HG03520 (cell line): ENCODE results near the gene SVBP.
"Not testable (repeated sequence)": the region's sequence is repeated elsewhere in the genome, so short reads cannot be mapped to it uniquely, and the experiment has no call there.

Experiments used
- ATAC-seq: cut with Tn5 transposase; IDR thresholded peaks from one replicate; pipeline ENCODE4 v1.9.1; 2021; ENCODE audit warnings: mild to moderate bottlenecking, moderate library complexity; ENCODE audit not compliant: unreplicated experiment

The SVBP gene

DNA sequence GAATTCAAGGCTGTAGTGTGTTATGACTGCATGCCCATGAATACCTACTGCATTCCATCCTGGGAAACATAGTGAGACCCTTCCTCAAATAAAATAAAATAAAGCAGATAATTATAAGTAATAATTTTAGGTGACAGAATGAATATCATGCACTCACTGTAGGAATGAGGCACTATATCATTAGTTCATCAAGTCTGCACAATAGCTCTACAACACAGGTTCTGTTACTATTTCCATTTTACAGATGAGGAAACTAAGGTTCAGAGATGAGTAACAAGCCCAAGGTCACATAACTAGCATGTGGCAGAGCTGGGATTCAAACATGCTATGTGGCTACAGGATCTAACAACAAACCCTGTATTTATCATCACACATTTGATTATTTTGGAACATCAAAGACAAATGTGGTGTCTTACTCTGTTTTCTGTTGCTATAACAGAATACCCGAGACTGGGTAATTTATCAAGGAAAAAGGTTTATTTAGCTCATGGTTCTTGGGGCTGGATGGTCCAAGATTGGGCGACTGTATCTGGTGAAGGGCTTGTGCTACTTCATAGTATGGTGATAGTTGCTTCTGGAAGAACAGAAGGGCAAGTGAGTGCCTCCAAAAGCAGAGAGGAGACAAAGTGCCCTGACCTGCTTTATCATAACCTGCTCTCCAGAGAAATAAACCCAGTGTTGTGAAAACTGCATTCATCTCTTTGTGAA lies 24.4 kb upstream of the SVBP start:
- ATAC-seq, result no peak

GRCh38 chr1:42841010-42841409 lies 23.8 kb upstream of the SVBP start:
- ATAC-seq, result no peak

- no peak for ATAC-seq
Measured at GRCh38 chr1:42838482-42839190, 21.4 kb upstream of the SVBP start.

- ATAC-seq, result no peak
Measured at GRCh38 chr1:42837709-42838108, 20.5 kb upstream of the SVBP start.

DNA sequence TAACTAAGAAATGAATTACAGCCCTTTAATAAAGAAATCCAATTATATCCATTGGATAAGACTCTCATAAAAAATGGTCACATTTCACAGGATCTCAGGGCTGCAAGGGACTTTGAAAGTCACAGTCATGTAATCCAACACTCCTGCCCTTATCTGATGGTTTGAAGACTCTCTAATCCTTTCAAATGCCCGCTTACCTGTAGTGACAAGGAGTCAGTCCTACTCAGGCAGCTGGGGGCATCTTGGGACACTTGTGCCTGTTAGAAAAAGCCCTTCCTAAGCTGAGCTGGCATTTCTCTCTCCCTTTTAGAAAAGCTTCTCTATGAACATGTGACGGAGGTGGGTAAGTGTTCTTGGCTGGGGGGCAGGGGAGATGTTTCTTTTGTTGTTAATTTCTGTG lies 18.2 kb upstream of the SVBP start:
- ATAC-seq, result no peak

DNA sequence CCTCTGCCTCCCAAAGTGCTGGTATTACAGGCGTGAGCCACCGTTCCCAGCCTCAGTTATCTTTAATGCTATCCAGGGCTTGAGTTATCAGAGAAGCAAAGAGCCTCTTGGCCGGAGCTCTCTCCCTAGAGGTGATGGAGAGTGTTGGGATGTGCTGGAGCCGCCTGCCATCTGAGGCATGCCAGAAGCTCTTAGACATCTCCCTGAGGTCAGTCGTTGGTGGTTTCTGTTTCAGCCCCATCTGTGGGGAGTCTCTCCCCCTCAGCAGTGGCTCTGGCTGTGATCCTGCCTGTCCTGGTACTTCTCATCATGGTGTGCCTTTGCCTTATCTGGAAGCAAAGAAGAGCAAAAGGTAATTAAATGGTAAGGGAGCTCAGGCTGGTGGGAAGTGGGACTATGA lies 17.6 kb upstream of the SVBP start:
- no peak for ATAC-seq

DNA sequence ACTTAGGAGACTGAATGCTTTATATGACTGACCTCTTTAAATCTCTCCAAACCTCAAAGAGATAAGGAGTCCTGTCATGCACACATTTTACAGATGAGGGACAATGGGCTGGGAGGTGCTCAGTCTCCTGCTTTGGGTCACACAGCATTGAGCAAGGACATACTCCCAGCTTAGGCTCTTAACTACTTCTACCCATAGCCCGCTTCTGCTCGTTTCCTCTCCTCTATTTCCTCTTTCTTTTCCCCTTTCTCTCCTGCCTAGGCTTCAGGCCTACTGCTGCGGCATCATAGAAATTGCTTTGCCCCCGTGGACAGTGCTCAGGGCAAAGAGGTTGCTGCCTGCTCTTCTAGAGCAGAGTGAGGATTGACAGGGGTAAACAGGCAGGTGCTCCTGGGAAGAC lies 16.8 kb upstream of the SVBP start:
- ATAC-seq, result no peak

DNA sequence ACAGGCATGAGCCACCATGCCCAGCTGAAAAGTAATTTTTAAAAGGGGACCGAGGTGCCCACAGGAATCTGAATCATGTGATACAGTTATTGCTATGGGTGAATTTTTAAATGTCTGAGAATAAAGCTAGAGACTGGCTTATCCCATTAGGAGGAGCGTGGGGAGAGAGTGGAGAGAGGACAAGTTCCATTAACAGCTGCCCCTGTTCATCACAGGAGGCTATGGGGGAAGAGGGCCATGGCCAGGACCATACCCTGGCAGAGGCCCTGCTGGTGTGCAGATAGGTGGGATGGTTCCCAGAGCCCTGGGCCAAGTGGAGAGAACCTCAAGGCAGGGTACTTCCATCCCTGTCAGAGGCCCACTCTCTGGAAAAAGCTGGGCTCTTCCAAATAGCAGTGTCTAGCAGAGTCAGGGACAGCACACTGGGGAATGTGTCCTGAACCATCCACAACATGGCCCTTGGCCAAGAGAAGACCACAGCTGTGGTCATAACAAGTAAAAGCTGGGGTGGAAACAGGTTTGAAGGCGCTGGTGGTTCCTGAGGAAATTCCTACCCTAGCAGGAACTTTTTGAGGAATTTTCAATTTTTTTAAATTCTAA lies 15.5 kb upstream of the SVBP start:
- no peak for ATAC-seq

DNA sequence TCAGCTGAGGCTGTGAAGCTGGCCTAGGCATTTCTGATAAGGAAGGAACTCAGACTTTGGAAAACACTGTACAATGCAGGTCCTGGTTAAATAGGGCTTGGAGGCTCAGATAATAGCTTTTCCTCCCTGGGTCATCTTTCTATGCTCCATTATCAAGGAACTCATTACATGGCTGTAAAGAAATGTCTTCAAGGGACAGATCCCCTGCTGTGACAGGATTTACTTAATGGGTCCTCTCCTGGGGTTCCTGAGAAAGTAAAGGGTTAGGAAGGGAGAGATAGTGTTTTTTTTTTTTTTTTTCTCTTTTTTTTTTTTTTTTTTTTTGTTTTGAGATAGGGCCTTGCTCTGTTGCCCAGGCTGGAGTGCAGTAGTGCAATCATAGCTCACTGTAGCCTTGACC lies 14.1 kb upstream of the SVBP start:
- ATAC-seq, result no peak

- ATAC-seq, result no peak
Measured at GRCh38 chr1:42830631-42831030, 13.4 kb upstream of the SVBP start.

DNA sequence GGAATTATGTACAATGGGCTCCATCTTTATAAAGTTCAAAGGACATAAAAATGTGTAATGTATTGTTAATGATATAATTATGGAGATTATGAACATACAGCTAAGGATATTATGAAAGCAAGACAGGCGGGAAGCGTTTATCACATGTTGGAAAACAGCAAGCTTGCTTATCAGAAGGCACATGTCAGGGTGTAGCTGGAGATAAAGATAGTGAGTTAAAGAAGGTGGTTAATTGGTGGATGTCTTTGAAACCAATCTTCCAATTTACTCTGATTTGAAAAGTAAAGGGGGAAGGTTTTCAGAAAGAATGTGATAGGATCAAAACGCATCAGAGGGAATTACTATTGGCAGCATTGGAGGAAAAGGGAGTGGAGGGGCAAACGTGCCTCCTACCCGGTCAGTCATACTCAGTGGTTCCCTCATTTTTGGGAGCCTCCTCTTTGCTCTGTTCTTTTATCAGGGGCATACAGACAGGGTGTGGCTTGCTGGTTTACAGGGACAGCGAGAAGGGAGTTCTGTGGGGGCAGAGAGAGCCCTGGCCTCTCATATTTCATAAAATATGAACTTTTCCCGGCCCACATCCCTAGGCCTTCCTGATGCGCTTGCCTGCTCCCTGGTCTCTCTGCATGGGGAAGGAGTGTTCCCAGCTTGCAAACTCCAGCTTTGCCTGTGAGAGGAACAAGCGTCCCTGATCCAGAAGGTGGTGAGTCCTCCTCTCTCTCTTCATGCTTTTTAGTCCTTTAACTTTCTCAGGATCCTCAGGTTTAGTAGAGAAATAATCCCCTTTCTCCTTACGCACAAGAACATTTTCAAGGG lies 8.0 kb upstream of the SVBP start:
- no peak for ATAC-seq

GRCh38 chr1:42824481-42825035 lies 7.4 kb upstream of the SVBP start:
- ATAC-seq, result no peak

DNA sequence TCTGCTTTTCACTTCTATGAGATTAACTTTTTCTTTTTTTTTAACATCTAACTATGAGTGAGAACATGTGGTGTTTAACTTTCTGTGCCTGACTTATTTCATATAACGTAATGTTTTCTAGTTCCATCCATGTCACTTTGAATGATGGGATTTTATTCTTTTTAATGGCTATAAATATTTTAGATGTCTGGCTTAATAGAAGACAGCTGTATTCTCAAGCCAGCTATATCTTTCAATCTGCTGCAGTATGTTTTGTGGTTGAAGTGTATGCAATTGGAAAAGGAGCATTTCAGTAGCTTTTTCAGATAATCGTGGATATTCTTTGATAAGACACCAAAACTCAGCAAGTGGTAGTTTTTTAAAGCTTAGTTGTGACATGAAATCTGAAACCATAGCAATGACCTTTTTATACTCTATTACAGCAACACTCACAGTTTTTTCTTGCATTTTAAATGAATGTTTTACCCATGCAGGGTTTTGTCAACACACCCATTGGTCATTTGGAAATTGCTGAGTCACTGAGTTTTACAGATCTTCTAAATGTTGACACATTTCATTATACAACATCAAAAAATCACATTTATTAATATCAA lies 5.7 kb upstream of the SVBP start:
- ATAC-seq, result no peak

- ATAC-seq, result no peak
Measured at GRCh38 chr1:42821690-42822089, 4.5 kb upstream of the SVBP start.

GRCh38 chr1:42820813-42821212 lies 3.6 kb upstream of the SVBP start:
- no peak for ATAC-seq

- no peak for ATAC-seq
Measured at GRCh38 chr1:42817976-42818375, 779 bp upstream of the SVBP start.

GRCh38 chr1:42817440-42817767 lies 207 bp upstream of the SVBP start:
- no peak for ATAC-seq

- ATAC-seq, result no peak
Measured at GRCh38 chr1:42815941-42816584, 1.1 kb downstream of the SVBP start.

GRCh38 chr1:42814815-42815214 lies 2.4 kb downstream of the SVBP start:
- not testable (repeated sequence) for ATAC-seq

- no peak for ATAC-seq
Measured at GRCh38 chr1:42807056-42807668, 10.0 kb downstream of the SVBP start.
